Fibroblast of mammary gland (primary cell): ENCODE results near the gene TNNI3.
"Not testable (repeated sequence)": the region's sequence is repeated elsewhere in the genome, so short reads cannot be mapped to it uniquely, and the experiment has no call there.

ENCODE experiments used
- DNase-seq: peaks from one replicate; pipeline ENCODE4 v3.0.0-alpha.2; 2010; ENCODE audit warnings: low read depth
- H3K4me3 ChIP-seq: 2 replicates; pipeline ENCODE4 v1.5.1; 2011; ENCODE audit warnings: low read depth, mild to moderate bottlenecking, low read length, moderate library complexity; ENCODE audit not compliant: control insufficient read depth
- TF ChIP-seq, protein P1 (sequence below): conservative IDR thresholded peaks from 2 replicates; pipeline ENCODE4 v1.5.1; 2011; ENCODE audit warnings: low read depth, low read length, inconsistent platforms; ENCODE audit not compliant: control insufficient read depth, insufficient read depth

TNNI3 gene

DNA sequence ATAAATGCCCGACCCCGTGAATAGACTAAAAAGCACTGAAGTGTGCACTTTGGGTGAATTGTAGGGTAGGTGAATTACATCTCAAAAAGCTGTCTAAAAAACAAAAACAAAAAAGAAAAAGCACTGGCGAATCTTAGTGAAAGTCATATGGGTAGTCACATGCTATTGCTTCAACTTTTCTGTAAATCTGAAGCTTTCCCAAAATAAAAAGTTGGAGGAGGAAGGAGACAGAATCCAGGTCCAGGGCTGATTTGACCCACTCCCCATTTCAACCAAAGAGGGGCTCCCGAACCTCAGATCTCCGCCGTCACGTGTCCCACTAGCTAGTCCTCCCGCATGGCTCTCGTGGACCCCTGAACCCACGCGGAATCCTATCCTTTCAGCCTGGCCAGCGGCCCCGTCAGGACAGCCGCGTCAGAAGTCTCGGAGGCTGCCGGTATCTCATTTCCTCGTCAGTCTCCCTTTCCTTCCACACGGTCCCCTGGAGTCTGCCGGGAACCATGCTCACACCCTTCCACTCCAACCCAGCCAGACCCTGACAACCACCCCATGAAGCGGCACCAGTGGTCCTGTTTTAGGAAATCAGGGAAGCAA is 46.2 kb downstream of the TNNI3 start:
- H3K4me3 ChIP-seq = no peak overlapping the region
- no peak for DNase-seq
- TF ChIP-seq, protein P1, sequence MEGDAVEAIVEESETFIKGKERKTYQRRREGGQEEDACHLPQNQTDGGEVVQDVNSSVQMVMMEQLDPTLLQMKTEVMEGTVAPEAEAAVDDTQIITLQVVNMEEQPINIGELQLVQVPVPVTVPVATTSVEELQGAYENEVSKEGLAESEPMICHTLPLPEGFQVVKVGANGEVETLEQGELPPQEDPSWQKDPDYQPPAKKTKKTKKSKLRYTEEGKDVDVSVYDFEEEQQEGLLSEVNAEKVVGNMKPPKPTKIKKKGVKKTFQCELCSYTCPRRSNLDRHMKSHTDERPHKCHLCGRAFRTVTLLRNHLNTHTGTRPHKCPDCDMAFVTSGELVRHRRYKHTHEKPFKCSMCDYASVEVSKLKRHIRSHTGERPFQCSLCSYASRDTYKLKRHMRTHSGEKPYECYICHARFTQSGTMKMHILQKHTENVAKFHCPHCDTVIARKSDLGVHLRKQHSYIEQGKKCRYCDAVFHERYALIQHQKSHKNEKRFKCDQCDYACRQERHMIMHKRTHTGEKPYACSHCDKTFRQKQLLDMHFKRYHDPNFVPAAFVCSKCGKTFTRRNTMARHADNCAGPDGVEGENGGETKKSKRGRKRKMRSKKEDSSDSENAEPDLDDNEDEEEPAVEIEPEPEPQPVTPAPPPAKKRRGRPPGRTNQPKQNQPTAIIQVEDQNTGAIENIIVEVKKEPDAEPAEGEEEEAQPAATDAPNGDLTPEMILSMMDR = no peak

DNA sequence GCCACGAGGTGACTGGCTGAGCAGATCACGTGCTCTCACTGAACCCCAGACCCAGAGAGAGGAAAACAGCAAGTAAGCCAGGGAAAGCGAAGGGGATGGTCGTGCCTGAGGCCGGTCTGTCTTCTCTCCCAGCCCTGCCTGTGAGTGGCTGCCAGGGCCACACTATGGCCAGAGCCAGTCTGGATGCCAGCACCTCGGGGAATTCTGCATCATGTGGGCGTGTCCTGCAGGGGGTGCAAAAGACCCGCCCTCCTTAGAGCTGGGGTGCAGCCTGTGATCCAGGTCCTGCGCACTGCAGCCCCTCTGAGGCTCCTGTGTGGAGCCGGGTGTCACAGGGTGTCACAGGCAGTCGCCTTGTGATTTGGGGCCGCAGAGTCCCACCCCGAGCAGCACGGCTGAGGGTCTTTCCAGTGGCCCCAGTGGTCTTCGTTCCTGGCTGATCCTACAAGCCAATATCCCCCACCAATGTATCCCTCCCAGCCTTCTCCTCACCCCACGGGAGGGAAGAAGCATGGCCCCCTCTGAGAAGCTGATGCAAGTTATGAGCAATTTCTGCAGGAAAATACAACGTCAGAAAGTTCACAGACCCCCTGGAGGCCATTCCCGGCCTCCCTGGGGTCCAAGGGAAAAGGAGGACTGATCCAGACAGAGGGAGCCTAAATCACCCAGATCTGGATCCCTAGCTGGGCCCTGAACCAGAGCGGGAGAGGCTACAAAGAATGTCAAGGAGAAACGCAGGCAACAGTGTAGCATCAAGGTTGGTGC is 47.8 kb downstream of the TNNI3 start:
- TF ChIP-seq, protein P1 = no peak
- no peak overlapping the region for H3K4me3 ChIP-seq
- DNase-seq = no peak

DNA sequence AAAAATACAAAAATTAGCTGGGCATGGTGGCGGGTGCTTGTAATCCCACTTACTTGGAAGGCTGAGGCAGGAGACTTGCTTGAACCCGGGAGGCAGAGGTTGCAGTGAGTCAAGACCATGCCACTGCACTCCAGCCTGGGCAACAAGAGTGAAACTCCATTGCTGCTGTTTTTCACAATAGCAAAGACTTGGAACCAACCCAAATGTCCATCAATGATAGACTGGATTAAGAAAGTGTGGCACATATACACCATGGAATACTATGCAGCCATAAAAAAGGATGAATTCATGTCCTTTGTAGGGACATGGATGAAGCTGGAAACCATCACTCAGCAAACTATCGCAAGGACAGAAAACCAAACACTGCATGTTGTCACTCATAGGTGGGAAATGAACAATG is 50.3 kb downstream of the TNNI3 start:
- DNase-seq, H3K4me3 ChIP-seq: not testable (repeated sequence)

DNA sequence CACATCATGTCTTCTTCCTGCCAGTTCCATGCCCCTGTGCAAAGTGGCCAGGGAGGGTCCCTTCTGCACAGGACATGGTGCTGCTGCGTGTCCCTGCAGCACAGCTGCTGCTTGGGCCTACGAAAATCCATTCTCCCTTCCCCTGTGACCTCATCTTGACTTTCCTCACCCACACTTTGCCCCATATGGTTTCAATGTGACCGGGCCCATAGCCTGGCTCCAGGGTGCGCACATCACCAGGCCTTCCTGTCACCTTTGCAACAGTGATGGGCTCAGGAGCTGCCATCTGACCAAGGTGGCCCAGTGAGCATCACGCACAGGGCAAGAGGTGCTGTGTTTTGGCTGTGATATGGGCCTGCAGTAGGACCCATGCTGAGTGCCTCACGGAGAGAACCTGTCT is 50.9 kb downstream of the TNNI3 start:
- no peak overlapping the region for H3K4me3 ChIP-seq
- DNase-seq = no peak
- TF ChIP-seq, protein P1 = no peak

DNA sequence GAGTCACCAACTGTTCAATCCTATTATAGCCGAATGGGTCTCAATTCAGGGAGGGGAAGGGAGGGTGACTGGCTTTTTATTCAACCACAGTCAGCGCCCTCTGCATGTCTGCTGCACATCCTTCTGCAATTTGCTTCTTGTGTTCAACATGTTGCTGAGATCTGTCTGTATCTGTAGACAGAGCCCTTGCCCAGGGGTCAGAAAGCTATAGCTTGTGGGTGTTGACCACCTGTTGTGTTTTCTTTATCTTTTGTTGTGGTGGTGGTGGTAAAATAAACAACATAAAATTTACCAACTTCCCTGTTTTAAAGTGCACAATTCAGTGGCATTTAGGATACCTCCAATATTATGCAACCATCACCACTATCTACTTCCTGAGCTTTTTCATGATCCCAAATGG is 52.3 kb downstream of the TNNI3 start:
- H3K4me3 ChIP-seq = no peak overlapping the region
- DNase-seq = no peak
- TF ChIP-seq, protein P1 = no peak

DNA sequence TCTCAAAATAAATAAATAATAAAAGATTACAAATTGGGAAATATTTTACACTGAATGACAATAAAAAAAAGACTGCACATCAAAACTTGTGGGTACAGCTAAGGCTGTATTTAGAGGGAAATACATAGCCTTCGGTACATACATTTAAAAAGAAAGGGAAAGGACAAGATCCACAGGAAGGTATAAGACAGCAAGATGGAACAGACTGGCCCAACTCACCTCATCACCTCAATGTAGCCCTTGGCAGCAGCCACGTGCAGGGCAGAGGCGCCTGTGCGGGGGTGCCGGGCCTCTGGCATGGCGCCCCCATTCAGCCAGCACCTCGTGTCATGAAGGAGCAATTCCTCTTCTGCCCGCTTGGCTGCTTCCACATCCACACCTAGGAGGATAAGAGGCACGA is 54.3 kb downstream of the TNNI3 start:
- DNase-seq = no peak
- no peak overlapping the region for H3K4me3 ChIP-seq
- TF ChIP-seq, protein P1 = no peak
